H9 (cell line): ENCODE results near the gene EIF4G2. TPM values are rescaled to one million over a fixed set of nuclear protein-coding genes. Genes with fewer than 3 reads are reported as not detected.

Source experiments
- DNase-seq: peaks from one replicate; pipeline ENCODE4 v3.0.0-alpha.2; 2017
- H2AFZ ChIP-seq: one replicate; pipeline ENCODE4 v1.6.1; 2013; ENCODE audit warnings: mild to moderate bottlenecking, low read length, control low read depth, moderate library complexity
- H2AK5ac ChIP-seq: 2 replicates; pipeline ENCODE4 v1.6.1; 2013; ENCODE audit warnings: low read length, control low read depth, mixed read lengths; ENCODE audit not compliant: insufficient read length
- H2BK120ac ChIP-seq: one replicate; pipeline ENCODE4 v1.6.1; 2013; ENCODE audit warnings: low read depth, mild to moderate bottlenecking, low read length, control low read depth, inconsistent platforms; ENCODE audit not compliant: poor library complexity, severe bottlenecking
- H2BK12ac ChIP-seq: 2 replicates; pipeline ENCODE4 v1.6.1; 2013; ENCODE audit warnings: low read length, control low read depth, mixed read lengths, low read depth; ENCODE audit not compliant: insufficient read length
- H2BK15ac ChIP-seq: 2 replicates; pipeline ENCODE4 v1.6.1; 2013; ENCODE audit warnings: low read depth, low read length, control low read depth
- H2BK20ac ChIP-seq: one replicate; pipeline ENCODE4 v1.6.1; 2013; ENCODE audit warnings: low read depth, mild to moderate bottlenecking, low read length, control low read depth, inconsistent platforms; ENCODE audit not compliant: poor library complexity, severe bottlenecking
- H2BK5ac ChIP-seq: 2 replicates; pipeline ENCODE4 v1.6.1; 2013; ENCODE audit warnings: low read length, control low read depth, mixed read lengths; ENCODE audit not compliant: insufficient read length
- H3K14ac ChIP-seq: 2 replicates; pipeline ENCODE4 v1.6.1; 2013; ENCODE audit warnings: low read length, control low read depth; ENCODE audit not compliant: insufficient read depth
- H3K18ac ChIP-seq: 2 replicates; pipeline ENCODE4 v1.6.1; 2013; ENCODE audit warnings: low read depth, mild to moderate bottlenecking, mixed read lengths, low read length, control low read depth; ENCODE audit not compliant: insufficient read length
- H3K23ac ChIP-seq: 2 replicates; pipeline ENCODE4 v1.6.1; 2013; ENCODE audit warnings: low read length, control low read depth, mixed read lengths, low read depth; ENCODE audit not compliant: insufficient read length
- H3K23me2 ChIP-seq: 2 replicates; pipeline ENCODE4 v1.6.1; 2013; ENCODE audit warnings: low read depth, mild to moderate bottlenecking, mixed read lengths, low read length, control low read depth; ENCODE audit not compliant: insufficient read length, poor library complexity, severe bottlenecking
- H3K27ac ChIP-seq: 2 replicates; pipeline ENCODE4 v1.5.1; 2013; ENCODE audit warnings: low read length, control low read depth, mixed read lengths, low read depth; ENCODE audit not compliant: insufficient read length
- H3K27me3 ChIP-seq: 2 replicates; pipeline ENCODE4 v1.6.1; 2013; ENCODE audit warnings: low read length, control low read depth, inconsistent platforms; ENCODE audit not compliant: insufficient read depth
- H3K4ac ChIP-seq: 2 replicates; pipeline ENCODE4 v1.6.1; 2013; ENCODE audit warnings: low read depth, mild to moderate bottlenecking, control low read depth, inconsistent platforms, low read length, moderate library complexity
- H3K4me1 ChIP-seq: 2 replicates; pipeline ENCODE4 v1.6.1; 2013; ENCODE audit warnings: low read length, control low read depth, inconsistent platforms; ENCODE audit not compliant: insufficient read depth
- H3K4me2 ChIP-seq: 2 replicates; pipeline ENCODE4 v1.6.1; 2013; ENCODE audit warnings: low read length, control low read depth, mixed read lengths; ENCODE audit not compliant: insufficient read length, insufficient read depth
- H3K56ac ChIP-seq: 2 replicates; pipeline ENCODE4 v1.6.1; 2013; ENCODE audit warnings: low read depth, mild to moderate bottlenecking, mixed read lengths, low read length, control low read depth; ENCODE audit not compliant: insufficient read length
- H3K79me1 ChIP-seq: 2 replicates; pipeline ENCODE4 v1.6.1; 2013; ENCODE audit warnings: low read depth, mild to moderate bottlenecking, moderate library complexity, low read length, control low read depth, inconsistent platforms; ENCODE audit not compliant: insufficient read depth, poor library complexity, severe bottlenecking
- H3K79me2 ChIP-seq: 2 replicates; pipeline ENCODE4 v1.6.1; 2013; ENCODE audit warnings: low read length, control low read depth, inconsistent platforms; ENCODE audit not compliant: insufficient read depth
- H3K9ac ChIP-seq: 2 replicates; pipeline ENCODE4 v1.6.1; 2013; ENCODE audit warnings: low read length, control low read depth, mixed read lengths; ENCODE audit not compliant: insufficient read length; ENCODE audit errors: extremely low read depth
- H3K9me3 ChIP-seq: one replicate; pipeline ENCODE4 v1.6.1; 2013; ENCODE audit warnings: low read depth, low read length, inconsistent platforms; ENCODE audit not compliant: control insufficient read depth
- H3T11ph ChIP-seq: one replicate; pipeline ENCODE4 v1.6.1; 2013; ENCODE audit warnings: mild to moderate bottlenecking, low read length, control low read depth, inconsistent platforms
- H4K20me1 ChIP-seq: one replicate; pipeline ENCODE4 v1.6.1; 2013; ENCODE audit not compliant: control insufficient read depth, insufficient read length, insufficient read depth
- H4K5ac ChIP-seq: 2 replicates; pipeline ENCODE4 v1.6.1; 2013; ENCODE audit warnings: low read depth, mild to moderate bottlenecking, mixed read lengths, low read length, control low read depth; ENCODE audit not compliant: insufficient read length
- H4K8ac ChIP-seq: replicated peaks from 2 replicates; pipeline ENCODE4 v1.6.1; 2013; ENCODE audit warnings: low read length, control low read depth, mixed read lengths, low read depth; ENCODE audit not compliant: insufficient read length
- H4K91ac ChIP-seq: 2 replicates; pipeline ENCODE4 v1.6.1; 2013; ENCODE audit warnings: low read depth, mild to moderate bottlenecking, moderate library complexity, mixed read lengths, low read length, control low read depth; ENCODE audit not compliant: insufficient read length
- H3K27ac Mint-ChIP-seq, 3 experiments: 2 replicates in 2 of 3; 3 replicates in 1 of 3; pipeline ENCODE4 v1.8.0; 2020 to 2021; ENCODE audit warnings: mixed read lengths in 3 of 3, mild to moderate bottlenecking in 1 of 3, moderate library complexity in 1 of 3
- H3K27me3 Mint-ChIP-seq: 2 replicates; pipeline ENCODE4 v1.8.0; 2021; ENCODE audit warnings: low read depth, mild to moderate bottlenecking, moderate library complexity, mixed read lengths
- H3K36me3 Mint-ChIP-seq, 3 experiments: 2 replicates in 2 of 3; 3 replicates in 1 of 3; pipeline ENCODE4 v1.8.0; 2020 to 2021; ENCODE audit warnings: low read depth in 3 of 3, mixed read lengths in 3 of 3; ENCODE audit not compliant: insufficient read depth in 1 of 3
- H3K4me1 Mint-ChIP-seq, 2 experiments: 2 replicates each; pipeline ENCODE4 v1.8.0; 2020; ENCODE audit warnings: mixed read lengths in 2 of 2
- H3K4me3 Mint-ChIP-seq, 2 experiments: 2 replicates in 1 of 2; 3 replicates in 1 of 2; pipeline ENCODE4 v1.8.0; 2020 to 2021; ENCODE audit warnings: mild to moderate bottlenecking in 2 of 2, mixed read lengths in 2 of 2, moderate library complexity in 1 of 2
- H3K9me3 Mint-ChIP-seq, 2 experiments: 2 replicates in 1 of 2; 3 replicates in 1 of 2; pipeline ENCODE4 v1.8.0; 2020; ENCODE audit warnings: mild to moderate bottlenecking in 2 of 2, mixed read lengths in 2 of 2, moderate library complexity in 1 of 2
- WGBS: extraction: QIAGEN DNeasy Blood & Tissue Kit; methylation state at CpG from one replicate; pipeline ENCODE4 v1.1.7; 2013; ENCODE audit warnings: missing lambda C conversion rate, low lambda C conversion rate, mixed read lengths; ENCODE audit not compliant: insufficient read length; ENCODE audit errors: extremely low coverage; 5-methylcytosine and 5-hydroxymethylcytosine counted together
- total RNA-seq: library from RNA; stranded (reverse); gene quantifications from 2 replicates; pipeline ENCODE4 v1.2.1, GENCODE V29; 2021
- TF ChIP-seq, protein P1 (sequence below): fragments of 200-600 bp; sonication (generic); conservative IDR thresholded peaks from 3 replicates; pipeline ENCODE4 v1.8.0; 2021; ENCODE audit warnings: antibody characterized with exemption, mild to moderate bottlenecking

Gene EIF4G2
- total RNA-seq, 1 experiment from 2014 or later, result 1,013 TPM

DNA sequence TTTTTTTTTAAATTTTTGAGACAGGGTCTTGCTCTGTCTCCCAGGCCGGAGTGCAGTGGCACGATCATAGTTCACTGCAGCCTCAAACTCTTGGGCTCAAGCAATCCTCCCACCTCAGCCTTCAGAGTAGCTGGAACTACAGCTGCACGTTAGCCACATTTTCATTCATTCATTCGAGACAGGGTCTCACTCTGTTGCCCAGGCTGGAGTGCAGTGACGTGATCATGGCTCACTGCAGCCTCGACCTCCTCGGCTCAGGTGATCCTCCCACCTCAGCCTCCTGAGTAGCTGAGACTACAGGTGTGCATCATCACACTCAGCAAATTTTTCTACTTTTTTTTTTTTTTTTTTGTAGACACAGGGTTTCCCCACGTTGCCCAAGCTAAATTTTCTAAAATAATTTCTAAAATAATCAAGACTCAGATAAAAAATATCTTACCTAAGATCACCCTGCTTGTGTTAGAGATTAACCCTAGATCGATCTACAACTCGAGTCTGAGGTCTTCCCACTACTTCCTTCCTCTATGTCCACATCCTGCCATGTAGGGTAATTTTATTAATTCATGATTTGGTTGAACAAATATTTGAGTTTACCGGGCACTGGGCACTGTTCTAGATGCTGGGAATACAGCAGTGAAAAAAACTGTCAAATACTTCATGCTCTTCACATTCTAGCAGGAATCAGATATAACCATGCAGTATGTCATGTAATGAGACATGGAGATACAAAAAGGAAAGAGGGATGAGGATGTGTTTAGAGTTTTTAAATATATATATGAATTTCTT is 15.1 kb downstream of the EIF4G2 start:
- H3K4me1 Mint-ChIP-seq, result peaks cover 6 to 8% of the 10 kb centered on the region in 2 experiments
- no peak overlapping the region for H2BK120ac ChIP-seq
- H2BK12ac ChIP-seq, result no peak overlapping the region
- no peak overlapping the region for H3K23ac ChIP-seq
- no peak overlapping the region for H4K5ac ChIP-seq
- no peak overlapping the region for H3K9ac ChIP-seq
- H3K27ac ChIP-seq, result no peak overlapping the region
- no peak overlapping the region for H2AK5ac ChIP-seq
- no peaks in the 10 kb centered on the region for H3K79me2 ChIP-seq
- peaks cover 10% of the 10 kb centered on the region for H3K27me3 Mint-ChIP-seq
- H3K4me3 Mint-ChIP-seq, result no peak overlapping the region
- no peak overlapping the region for H4K91ac ChIP-seq
- no peaks in the 10 kb centered on the region for H3K79me1 ChIP-seq
- H3K4me2 ChIP-seq, result no peak overlapping the region
- no peaks in the 10 kb centered on the region for H3K9me3 Mint-ChIP-seq
- no CpG with 5 or more reads among the region's 11 CpGs for WGBS
- no peak overlapping the region for H4K8ac ChIP-seq
- no peak overlapping the region for H2BK5ac ChIP-seq
- no peak overlapping the region for H3K14ac ChIP-seq
- no peaks in the 10 kb centered on the region for H4K20me1 ChIP-seq
- no peak overlapping the region for H3K4ac ChIP-seq
- H3K23me2 ChIP-seq, result no peaks in the 10 kb centered on the region
- H3T11ph ChIP-seq, result no peak overlapping the region
- H3K18ac ChIP-seq, result no peak overlapping the region
- no peak overlapping the region for H2BK20ac ChIP-seq
- no peaks in the 10 kb centered on the region for H3K9me3 ChIP-seq
- H3K27me3 ChIP-seq, result no peaks in the 10 kb centered on the region
- peaks cover 15 to 29% (median 21%) of the 10 kb centered on the region in 3 experiments; a peak in 6 of 7 replicates for H3K36me3 Mint-ChIP-seq
- no peak overlapping the region for H3K27ac Mint-ChIP-seq
- no peaks in the 10 kb centered on the region for H3K4me1 ChIP-seq
- no peak overlapping the region for H2BK15ac ChIP-seq
- H3K56ac ChIP-seq, result no peak overlapping the region
- no peak for DNase-seq
- TF ChIP-seq, protein P1, sequence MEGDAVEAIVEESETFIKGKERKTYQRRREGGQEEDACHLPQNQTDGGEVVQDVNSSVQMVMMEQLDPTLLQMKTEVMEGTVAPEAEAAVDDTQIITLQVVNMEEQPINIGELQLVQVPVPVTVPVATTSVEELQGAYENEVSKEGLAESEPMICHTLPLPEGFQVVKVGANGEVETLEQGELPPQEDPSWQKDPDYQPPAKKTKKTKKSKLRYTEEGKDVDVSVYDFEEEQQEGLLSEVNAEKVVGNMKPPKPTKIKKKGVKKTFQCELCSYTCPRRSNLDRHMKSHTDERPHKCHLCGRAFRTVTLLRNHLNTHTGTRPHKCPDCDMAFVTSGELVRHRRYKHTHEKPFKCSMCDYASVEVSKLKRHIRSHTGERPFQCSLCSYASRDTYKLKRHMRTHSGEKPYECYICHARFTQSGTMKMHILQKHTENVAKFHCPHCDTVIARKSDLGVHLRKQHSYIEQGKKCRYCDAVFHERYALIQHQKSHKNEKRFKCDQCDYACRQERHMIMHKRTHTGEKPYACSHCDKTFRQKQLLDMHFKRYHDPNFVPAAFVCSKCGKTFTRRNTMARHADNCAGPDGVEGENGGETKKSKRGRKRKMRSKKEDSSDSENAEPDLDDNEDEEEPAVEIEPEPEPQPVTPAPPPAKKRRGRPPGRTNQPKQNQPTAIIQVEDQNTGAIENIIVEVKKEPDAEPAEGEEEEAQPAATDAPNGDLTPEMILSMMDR, result no peak
- H2AFZ ChIP-seq, result no peak overlapping the region
